H9 (cell line): ENCODE data around the gene EPHA3. TPM values are rescaled to one million over a fixed set of nuclear protein-coding genes. Genes with fewer than 3 reads are reported as not detected.

Experiments
- DNase-seq: peaks from one replicate; pipeline ENCODE4 v3.0.0-alpha.2; 2017
- H2AFZ ChIP-seq: one replicate; pipeline ENCODE4 v1.6.1; 2013; ENCODE audit warnings: mild to moderate bottlenecking, low read length, control low read depth, moderate library complexity
- H2AK5ac ChIP-seq: 2 replicates; pipeline ENCODE4 v1.6.1; 2013; ENCODE audit warnings: low read length, control low read depth, mixed read lengths; ENCODE audit not compliant: insufficient read length
- H2BK120ac ChIP-seq: one replicate; pipeline ENCODE4 v1.6.1; 2013; ENCODE audit warnings: low read depth, mild to moderate bottlenecking, low read length, control low read depth, inconsistent platforms; ENCODE audit not compliant: poor library complexity, severe bottlenecking
- H2BK12ac ChIP-seq: 2 replicates; pipeline ENCODE4 v1.6.1; 2013; ENCODE audit warnings: low read length, control low read depth, mixed read lengths, low read depth; ENCODE audit not compliant: insufficient read length
- H2BK15ac ChIP-seq: 2 replicates; pipeline ENCODE4 v1.6.1; 2013; ENCODE audit warnings: low read depth, low read length, control low read depth
- H2BK20ac ChIP-seq: one replicate; pipeline ENCODE4 v1.6.1; 2013; ENCODE audit warnings: low read depth, mild to moderate bottlenecking, low read length, control low read depth, inconsistent platforms; ENCODE audit not compliant: poor library complexity, severe bottlenecking
- H2BK5ac ChIP-seq: 2 replicates; pipeline ENCODE4 v1.6.1; 2013; ENCODE audit warnings: low read length, control low read depth, mixed read lengths; ENCODE audit not compliant: insufficient read length
- H3K14ac ChIP-seq: 2 replicates; pipeline ENCODE4 v1.6.1; 2013; ENCODE audit warnings: low read length, control low read depth; ENCODE audit not compliant: insufficient read depth
- H3K18ac ChIP-seq: 2 replicates; pipeline ENCODE4 v1.6.1; 2013; ENCODE audit warnings: low read depth, mild to moderate bottlenecking, mixed read lengths, low read length, control low read depth; ENCODE audit not compliant: insufficient read length
- H3K23ac ChIP-seq: 2 replicates; pipeline ENCODE4 v1.6.1; 2013; ENCODE audit warnings: low read length, control low read depth, mixed read lengths, low read depth; ENCODE audit not compliant: insufficient read length
- H3K23me2 ChIP-seq: 2 replicates; pipeline ENCODE4 v1.6.1; 2013; ENCODE audit warnings: low read depth, mild to moderate bottlenecking, mixed read lengths, low read length, control low read depth; ENCODE audit not compliant: insufficient read length, poor library complexity, severe bottlenecking
- H3K27ac ChIP-seq: 2 replicates; pipeline ENCODE4 v1.5.1; 2013; ENCODE audit warnings: low read length, control low read depth, mixed read lengths, low read depth; ENCODE audit not compliant: insufficient read length
- H3K27me3 ChIP-seq: 2 replicates; pipeline ENCODE4 v1.6.1; 2013; ENCODE audit warnings: low read length, control low read depth, inconsistent platforms; ENCODE audit not compliant: insufficient read depth
- H3K4ac ChIP-seq: 2 replicates; pipeline ENCODE4 v1.6.1; 2013; ENCODE audit warnings: low read depth, mild to moderate bottlenecking, control low read depth, inconsistent platforms, low read length, moderate library complexity
- H3K4me1 ChIP-seq: 2 replicates; pipeline ENCODE4 v1.6.1; 2013; ENCODE audit warnings: low read length, control low read depth, inconsistent platforms; ENCODE audit not compliant: insufficient read depth
- H3K4me2 ChIP-seq: 2 replicates; pipeline ENCODE4 v1.6.1; 2013; ENCODE audit warnings: low read length, control low read depth, mixed read lengths; ENCODE audit not compliant: insufficient read length, insufficient read depth
- H3K56ac ChIP-seq: 2 replicates; pipeline ENCODE4 v1.6.1; 2013; ENCODE audit warnings: low read depth, mild to moderate bottlenecking, mixed read lengths, low read length, control low read depth; ENCODE audit not compliant: insufficient read length
- H3K79me1 ChIP-seq: 2 replicates; pipeline ENCODE4 v1.6.1; 2013; ENCODE audit warnings: low read depth, mild to moderate bottlenecking, moderate library complexity, low read length, control low read depth, inconsistent platforms; ENCODE audit not compliant: insufficient read depth, poor library complexity, severe bottlenecking
- H3K79me2 ChIP-seq: 2 replicates; pipeline ENCODE4 v1.6.1; 2013; ENCODE audit warnings: low read length, control low read depth, inconsistent platforms; ENCODE audit not compliant: insufficient read depth
- H3K9ac ChIP-seq: 2 replicates; pipeline ENCODE4 v1.6.1; 2013; ENCODE audit warnings: low read length, control low read depth, mixed read lengths; ENCODE audit not compliant: insufficient read length; ENCODE audit errors: extremely low read depth
- H3K9me3 ChIP-seq: one replicate; pipeline ENCODE4 v1.6.1; 2013; ENCODE audit warnings: low read depth, low read length, inconsistent platforms; ENCODE audit not compliant: control insufficient read depth
- H3T11ph ChIP-seq: one replicate; pipeline ENCODE4 v1.6.1; 2013; ENCODE audit warnings: mild to moderate bottlenecking, low read length, control low read depth, inconsistent platforms
- H4K20me1 ChIP-seq: one replicate; pipeline ENCODE4 v1.6.1; 2013; ENCODE audit not compliant: control insufficient read depth, insufficient read length, insufficient read depth
- H4K5ac ChIP-seq: 2 replicates; pipeline ENCODE4 v1.6.1; 2013; ENCODE audit warnings: low read depth, mild to moderate bottlenecking, mixed read lengths, low read length, control low read depth; ENCODE audit not compliant: insufficient read length
- H4K8ac ChIP-seq: replicated peaks from 2 replicates; pipeline ENCODE4 v1.6.1; 2013; ENCODE audit warnings: low read length, control low read depth, mixed read lengths, low read depth; ENCODE audit not compliant: insufficient read length
- H4K91ac ChIP-seq: 2 replicates; pipeline ENCODE4 v1.6.1; 2013; ENCODE audit warnings: low read depth, mild to moderate bottlenecking, moderate library complexity, mixed read lengths, low read length, control low read depth; ENCODE audit not compliant: insufficient read length
- H3K27ac Mint-ChIP-seq, 3 experiments: 2 replicates in 2 of 3; 3 replicates in 1 of 3; pipeline ENCODE4 v1.8.0; 2020 to 2021; ENCODE audit warnings: mixed read lengths in 3 of 3, mild to moderate bottlenecking in 1 of 3, moderate library complexity in 1 of 3
- H3K27me3 Mint-ChIP-seq: 2 replicates; pipeline ENCODE4 v1.8.0; 2021; ENCODE audit warnings: low read depth, mild to moderate bottlenecking, moderate library complexity, mixed read lengths
- H3K36me3 Mint-ChIP-seq, 3 experiments: 2 replicates in 2 of 3; 3 replicates in 1 of 3; pipeline ENCODE4 v1.8.0; 2020 to 2021; ENCODE audit warnings: low read depth in 3 of 3, mixed read lengths in 3 of 3; ENCODE audit not compliant: insufficient read depth in 1 of 3
- H3K4me1 Mint-ChIP-seq, 2 experiments: 2 replicates each; pipeline ENCODE4 v1.8.0; 2020; ENCODE audit warnings: mixed read lengths in 2 of 2
- H3K4me3 Mint-ChIP-seq, 2 experiments: 2 replicates in 1 of 2; 3 replicates in 1 of 2; pipeline ENCODE4 v1.8.0; 2020 to 2021; ENCODE audit warnings: mild to moderate bottlenecking in 2 of 2, mixed read lengths in 2 of 2, moderate library complexity in 1 of 2
- H3K9me3 Mint-ChIP-seq, 2 experiments: 2 replicates in 1 of 2; 3 replicates in 1 of 2; pipeline ENCODE4 v1.8.0; 2020; ENCODE audit warnings: mild to moderate bottlenecking in 2 of 2, mixed read lengths in 2 of 2, moderate library complexity in 1 of 2
- WGBS: extraction: QIAGEN DNeasy Blood & Tissue Kit; methylation state at CpG from one replicate; pipeline ENCODE4 v1.1.7; 2013; ENCODE audit warnings: missing lambda C conversion rate, low lambda C conversion rate, mixed read lengths; ENCODE audit not compliant: insufficient read length; ENCODE audit errors: extremely low coverage; 5-methylcytosine and 5-hydroxymethylcytosine counted together
- total RNA-seq: library from RNA; stranded (reverse); gene quantifications from 2 replicates; pipeline ENCODE4 v1.2.1, GENCODE V29; 2021
- TF ChIP-seq, protein P1 (sequence below): fragments of 200-600 bp; sonication (generic); conservative IDR thresholded peaks from 3 replicates; pipeline ENCODE4 v1.8.0; 2021; ENCODE audit warnings: antibody characterized with exemption, mild to moderate bottlenecking

Gene EPHA3
- total RNA-seq, 1 experiment from 2014 or later, result 0.66 TPM

DNA sequence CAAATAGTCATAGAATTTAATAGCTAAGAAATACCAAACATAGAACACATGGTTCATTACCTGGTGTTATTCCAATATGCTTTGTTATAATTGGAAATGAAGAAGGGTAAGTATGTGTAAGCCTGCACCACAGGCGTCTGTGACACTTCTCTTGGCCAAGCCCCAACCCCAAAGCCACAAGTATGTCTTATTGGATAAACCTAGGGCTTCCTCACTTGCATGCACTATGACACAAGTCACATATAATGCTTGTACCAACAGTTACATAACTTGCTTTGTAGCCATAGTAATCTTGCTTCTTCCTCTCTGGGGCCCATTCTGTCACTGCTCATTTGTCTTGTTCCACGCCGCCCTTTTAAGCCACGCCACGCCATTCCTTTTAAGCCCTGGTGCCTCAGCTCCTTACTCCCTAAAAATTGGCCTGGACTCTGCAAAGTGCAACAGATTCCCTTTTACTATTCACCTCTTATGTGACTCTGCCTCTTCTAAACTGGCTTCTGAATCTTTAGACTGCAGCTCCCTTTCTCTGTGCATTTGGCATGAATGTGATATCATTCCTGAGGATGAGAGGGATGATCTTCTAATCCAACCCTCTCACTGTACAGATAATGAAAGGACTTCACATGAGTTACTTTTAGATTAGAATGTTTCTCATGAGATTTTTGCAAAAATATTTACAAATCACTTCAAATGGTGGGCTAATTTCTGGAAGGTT lies 48.1 kb upstream of the EPHA3 start:
- H4K91ac ChIP-seq, result no peak overlapping the region
- H2BK12ac ChIP-seq, result no peak overlapping the region
- no peak overlapping the region for H3K18ac ChIP-seq
- H3K9ac ChIP-seq, result no peak overlapping the region
- Mint-ChIP-seq H3K36me3 (no peaks in the 10 kb centered on the region), H3K4me1 (peaks cover 5% of the 10 kb centered on the region in 2 experiments; a peak in 2 of 4 replicates), H3K4me3 (no peak overlapping the region), H3K27me3 (no peaks in the 10 kb centered on the region), H3K9me3 (no peaks in the 10 kb centered on the region), H3K27ac (no peak overlapping the region)
- no peak overlapping the region for H4K5ac ChIP-seq
- no peak overlapping the region for H4K8ac ChIP-seq
- no peaks in the 10 kb centered on the region for H3K4me1 ChIP-seq
- no peak overlapping the region for H2BK15ac ChIP-seq
- H3K4ac ChIP-seq, result no peak overlapping the region
- H3K56ac ChIP-seq, result no peak overlapping the region
- H3T11ph ChIP-seq, result no peak overlapping the region
- H2AFZ ChIP-seq, result no peak overlapping the region
- H3K23me2 ChIP-seq, result no peaks in the 10 kb centered on the region
- H3K14ac ChIP-seq, result no peak overlapping the region
- no peaks in the 10 kb centered on the region for H3K79me1 ChIP-seq
- WGBS, result no CpG with 5 or more reads among the region's 5 CpGs
- no peak overlapping the region for H3K23ac ChIP-seq
- H2BK20ac ChIP-seq, result no peak overlapping the region
- H3K27ac ChIP-seq, result no peak overlapping the region
- H4K20me1 ChIP-seq, result no peaks in the 10 kb centered on the region
- no peak overlapping the region for H2AK5ac ChIP-seq
- TF ChIP-seq, protein P1, sequence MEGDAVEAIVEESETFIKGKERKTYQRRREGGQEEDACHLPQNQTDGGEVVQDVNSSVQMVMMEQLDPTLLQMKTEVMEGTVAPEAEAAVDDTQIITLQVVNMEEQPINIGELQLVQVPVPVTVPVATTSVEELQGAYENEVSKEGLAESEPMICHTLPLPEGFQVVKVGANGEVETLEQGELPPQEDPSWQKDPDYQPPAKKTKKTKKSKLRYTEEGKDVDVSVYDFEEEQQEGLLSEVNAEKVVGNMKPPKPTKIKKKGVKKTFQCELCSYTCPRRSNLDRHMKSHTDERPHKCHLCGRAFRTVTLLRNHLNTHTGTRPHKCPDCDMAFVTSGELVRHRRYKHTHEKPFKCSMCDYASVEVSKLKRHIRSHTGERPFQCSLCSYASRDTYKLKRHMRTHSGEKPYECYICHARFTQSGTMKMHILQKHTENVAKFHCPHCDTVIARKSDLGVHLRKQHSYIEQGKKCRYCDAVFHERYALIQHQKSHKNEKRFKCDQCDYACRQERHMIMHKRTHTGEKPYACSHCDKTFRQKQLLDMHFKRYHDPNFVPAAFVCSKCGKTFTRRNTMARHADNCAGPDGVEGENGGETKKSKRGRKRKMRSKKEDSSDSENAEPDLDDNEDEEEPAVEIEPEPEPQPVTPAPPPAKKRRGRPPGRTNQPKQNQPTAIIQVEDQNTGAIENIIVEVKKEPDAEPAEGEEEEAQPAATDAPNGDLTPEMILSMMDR, result no peak
- no peaks in the 10 kb centered on the region for H3K79me2 ChIP-seq
- H3K27me3 ChIP-seq, result no peaks in the 10 kb centered on the region
- H2BK5ac ChIP-seq, result no peak overlapping the region
- DNase-seq, result no peak
- no peak overlapping the region for H3K4me2 ChIP-seq
- no peaks in the 10 kb centered on the region for H3K9me3 ChIP-seq
- H2BK120ac ChIP-seq, result no peak overlapping the region
